GM06990 (cell line): Measurements from ENCODE around the gene EXPH5.

ENCODE experiments used
- DNase-seq: peaks from one replicate; pipeline ENCODE4 v3.0.0-alpha.2; 2011; ENCODE audit not compliant: insufficient read length; ENCODE audit errors: extremely low read depth
- H3K27me3 ChIP-seq: replicated peaks from 2 replicates; pipeline ENCODE4 v1.6.0; 2011; ENCODE audit warnings: low read length; ENCODE audit not compliant: control insufficient read depth, insufficient read depth
- H3K36me3 ChIP-seq: 2 replicates; pipeline ENCODE4 v1.5.1; 2011; ENCODE audit warnings: low read length; ENCODE audit not compliant: control insufficient read depth, insufficient read depth
- H3K4me3 ChIP-seq: replicated peaks from 2 replicates; pipeline ENCODE4 v1.5.1; 2011; ENCODE audit warnings: low read depth, mild to moderate bottlenecking, control low read depth, low read length
- CTCF ChIP-seq: IDR thresholded peaks from 2 replicates; pipeline ENCODE4 v1.5.1; 2011; ENCODE audit warnings: low read length, control low read depth, mild to moderate bottlenecking, inconsistent platforms; ENCODE audit not compliant: insufficient read depth, poor library complexity, severe bottlenecking

EXPH5 gene

DNA sequence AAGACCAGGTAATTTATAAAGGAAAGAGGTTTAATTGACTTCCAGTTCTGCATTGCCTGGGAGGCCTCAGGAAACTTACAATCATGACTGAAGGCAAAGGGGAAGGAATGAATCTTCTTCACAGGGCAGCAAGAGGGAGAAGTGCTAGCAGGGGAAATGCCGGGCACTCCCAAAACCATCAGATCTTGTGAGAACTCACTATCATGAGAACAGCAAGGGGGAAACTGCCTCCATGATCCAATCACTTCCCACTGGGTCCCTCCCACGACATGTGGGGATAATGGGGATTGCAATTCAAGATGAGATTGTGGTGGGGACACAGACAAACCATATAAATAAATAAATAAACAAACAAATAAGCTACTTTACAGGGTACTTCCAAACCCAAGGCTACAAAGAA, 28.8 kb upstream of the EXPH5 start:
- no peak for TF ChIP-seq CTCF
- no peaks in the 10 kb centered on the region for H3K36me3 ChIP-seq

DNA sequence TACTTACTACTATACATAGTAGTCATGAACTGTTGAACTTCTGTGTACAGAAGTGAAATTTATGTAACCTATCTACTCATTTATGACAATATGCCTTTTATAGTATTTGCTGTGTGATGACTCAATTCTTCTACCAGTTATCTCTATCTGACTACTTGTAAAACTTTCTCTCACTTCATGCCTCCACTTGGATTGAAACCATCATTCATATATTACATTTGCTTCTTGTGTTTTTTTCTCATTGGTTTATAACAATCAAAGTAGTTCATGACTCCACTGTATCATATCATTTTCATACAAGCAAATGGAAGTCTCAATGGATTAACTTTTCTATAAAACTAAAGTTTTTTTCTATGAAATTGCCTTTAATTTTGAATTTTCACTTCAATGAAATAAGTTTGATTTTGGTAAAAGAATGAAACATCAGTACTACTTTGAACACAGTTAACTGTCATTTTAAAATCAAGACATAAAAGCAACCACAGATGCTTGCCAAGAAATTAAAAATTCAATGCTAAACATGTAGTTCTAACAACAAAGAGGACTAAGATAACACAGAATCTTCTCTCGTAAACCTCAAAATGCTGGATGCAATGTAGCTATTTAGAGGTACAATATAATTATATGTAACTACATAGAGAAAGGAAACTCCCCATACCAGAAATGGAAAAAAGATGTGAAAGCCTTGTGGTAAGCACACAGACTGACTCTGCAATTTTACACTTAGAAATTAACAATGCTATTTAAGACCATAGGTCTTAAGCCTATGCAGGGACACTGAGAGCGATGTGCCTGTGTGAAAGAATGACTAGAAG, 27.6 kb upstream of the EXPH5 start:
- Histone ChIP-seq H3K36me3 (no peaks in the 10 kb centered on the region), H3K4me3 (peak overlapping the region; percentile 26), H3K27me3 (no peaks in the 10 kb centered on the region)
- DNase-seq = peak; percentile 74
- no peak for TF ChIP-seq CTCF

More for the DNA sequence above, 28.8 kb upstream of the EXPH5 start:
- DNase-seq = no peak
- Histone ChIP-seq H3K27me3 (no peaks in the 10 kb centered on the region), H3K4me3 (no peak overlapping the region)

- Histone ChIP-seq H3K36me3 (no peaks in the 10 kb centered on the region), H3K4me3 (no peak overlapping the region), H3K27me3 (no peaks in the 10 kb centered on the region)
- TF ChIP-seq CTCF = no peak
- DNase-seq = no peak
These were observed 25.0 kb upstream of the EXPH5 start for GRCh38 chr11:108618529-108618928.

- Histone ChIP-seq H3K27me3 (no peaks in the 10 kb centered on the region), H3K36me3 (no peaks in the 10 kb centered on the region), H3K4me3 (no peak overlapping the region)
- TF ChIP-seq CTCF = no peak
- no peak for DNase-seq
These were observed 23.5 kb upstream of the EXPH5 start for GRCh38 chr11:108617055-108617454.

- no peaks in the 10 kb centered on the region for H3K27me3 ChIP-seq
- no peak for DNase-seq
- H3K4me3 ChIP-seq = no peak overlapping the region
- no peaks in the 10 kb centered on the region for H3K36me3 ChIP-seq
- no peak for TF ChIP-seq CTCF
These were observed 23.0 kb upstream of the EXPH5 start for GRCh38 chr11:108616549-108616948.
